WI38 (cell line): ENCODE results near the gene NEDD4L.

ENCODE experiments used
- H3K4me3 ChIP-seq: 2 replicates; pipeline ENCODE4 v1.5.1; 2011; ENCODE audit warnings: low read depth, mild to moderate bottlenecking, control low read depth, low read length
- TF ChIP-seq, protein P1 (sequence below): IDR thresholded peaks from 2 replicates; pipeline ENCODE4 v1.5.1; 2012; ENCODE audit warnings: low read depth, mild to moderate bottlenecking, control low read depth, low read length

The NEDD4L gene

DNA sequence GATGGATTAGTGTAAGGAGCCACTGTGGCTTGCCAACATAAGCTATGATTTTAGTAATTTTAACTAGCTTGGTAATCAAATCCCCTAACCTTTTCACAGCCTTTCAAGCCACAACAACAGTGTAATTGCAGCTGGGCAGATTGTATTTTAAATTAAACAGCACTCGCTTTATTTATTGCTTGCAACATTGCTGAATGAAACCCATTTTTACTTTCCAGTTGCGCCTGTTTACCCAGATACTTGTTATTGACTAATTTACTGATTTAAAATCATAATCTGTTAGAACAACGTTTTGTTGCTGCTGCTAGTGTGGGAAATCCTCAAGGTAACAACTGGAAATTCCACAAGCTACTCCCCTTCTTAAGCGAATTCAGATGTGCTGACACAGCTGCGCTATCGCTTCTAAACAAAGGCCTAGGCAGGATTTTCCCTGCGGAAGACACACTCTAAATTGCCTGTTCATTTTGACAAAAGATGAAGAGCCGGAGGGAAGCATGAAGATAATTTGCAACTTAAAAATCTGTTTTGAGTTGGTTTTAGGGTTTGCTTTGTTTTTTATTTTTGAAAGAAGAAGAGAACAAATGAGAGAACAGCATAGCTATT, 300.9 kb downstream of the NEDD4L start:
- TF ChIP-seq, protein P1, sequence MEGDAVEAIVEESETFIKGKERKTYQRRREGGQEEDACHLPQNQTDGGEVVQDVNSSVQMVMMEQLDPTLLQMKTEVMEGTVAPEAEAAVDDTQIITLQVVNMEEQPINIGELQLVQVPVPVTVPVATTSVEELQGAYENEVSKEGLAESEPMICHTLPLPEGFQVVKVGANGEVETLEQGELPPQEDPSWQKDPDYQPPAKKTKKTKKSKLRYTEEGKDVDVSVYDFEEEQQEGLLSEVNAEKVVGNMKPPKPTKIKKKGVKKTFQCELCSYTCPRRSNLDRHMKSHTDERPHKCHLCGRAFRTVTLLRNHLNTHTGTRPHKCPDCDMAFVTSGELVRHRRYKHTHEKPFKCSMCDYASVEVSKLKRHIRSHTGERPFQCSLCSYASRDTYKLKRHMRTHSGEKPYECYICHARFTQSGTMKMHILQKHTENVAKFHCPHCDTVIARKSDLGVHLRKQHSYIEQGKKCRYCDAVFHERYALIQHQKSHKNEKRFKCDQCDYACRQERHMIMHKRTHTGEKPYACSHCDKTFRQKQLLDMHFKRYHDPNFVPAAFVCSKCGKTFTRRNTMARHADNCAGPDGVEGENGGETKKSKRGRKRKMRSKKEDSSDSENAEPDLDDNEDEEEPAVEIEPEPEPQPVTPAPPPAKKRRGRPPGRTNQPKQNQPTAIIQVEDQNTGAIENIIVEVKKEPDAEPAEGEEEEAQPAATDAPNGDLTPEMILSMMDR: no peak

DNA sequence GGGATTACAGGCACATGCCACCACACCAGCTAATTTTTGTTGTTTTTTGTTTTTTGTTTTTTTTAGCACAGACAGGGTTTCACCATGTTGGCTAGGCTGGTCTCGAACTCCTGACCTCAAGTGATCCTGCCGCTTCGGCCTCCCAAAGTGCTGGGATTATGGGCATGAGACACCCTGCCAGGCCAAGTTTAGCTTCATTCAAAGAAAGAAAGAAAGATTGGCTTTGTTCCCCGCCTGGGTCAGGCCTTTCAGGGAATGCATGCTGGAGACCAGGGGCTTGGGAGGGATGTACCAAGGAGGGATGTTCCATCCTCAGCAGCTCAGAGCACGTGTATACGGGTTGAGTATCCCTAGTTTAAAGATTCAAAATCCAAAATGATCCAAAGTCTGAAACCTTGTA, 301.8 kb downstream of the NEDD4L start:
- TF ChIP-seq, protein P1: no peak
- H3K4me3 ChIP-seq: no peak overlapping the region

More for the DNA sequence above, 300.9 kb downstream of the NEDD4L start:
- H3K4me3 ChIP-seq: no peak overlapping the region

DNA sequence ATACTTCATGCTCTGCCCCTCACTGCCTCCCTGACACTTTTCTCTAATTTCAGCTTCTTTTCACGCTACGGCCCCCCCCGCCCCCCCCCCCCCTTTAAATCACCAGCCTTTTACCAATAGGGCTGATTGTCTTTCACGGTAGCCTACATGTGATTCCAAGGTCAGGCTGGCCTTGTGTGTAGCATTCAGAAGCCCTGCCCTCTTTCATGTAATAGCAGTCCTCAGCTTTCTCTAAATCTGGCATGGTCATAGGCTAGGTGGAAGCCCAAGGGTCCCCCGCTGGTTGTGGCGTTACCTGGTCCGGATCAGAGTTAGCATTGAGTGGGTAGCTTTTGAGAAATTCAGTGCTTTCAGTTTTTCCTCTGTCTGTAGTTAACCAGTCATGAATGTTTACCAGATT, 303.1 kb downstream of the NEDD4L start:
- TF ChIP-seq, protein P1: no peak
- H3K4me3 ChIP-seq: no peak overlapping the region

DNA sequence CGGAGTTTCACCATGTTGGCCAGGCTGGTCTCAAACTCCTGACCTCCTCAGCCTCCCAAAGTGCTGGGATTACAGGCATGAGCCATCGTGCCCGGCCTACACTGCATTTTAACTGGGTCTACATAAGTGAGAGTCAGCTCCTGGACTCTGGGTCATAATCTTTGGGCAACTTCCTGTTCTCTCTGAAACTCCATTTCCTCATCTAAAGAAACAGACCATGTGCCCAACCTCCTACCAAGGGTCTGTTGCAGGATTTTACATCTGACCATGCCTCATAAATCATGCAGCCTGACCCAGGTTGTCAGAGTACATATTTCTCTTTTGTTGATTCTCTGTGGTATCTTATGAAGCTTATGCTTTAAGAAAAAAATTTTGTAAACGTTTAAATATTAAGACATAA, 304.5 kb downstream of the NEDD4L start:
- H3K4me3 ChIP-seq: no peak overlapping the region
- TF ChIP-seq, protein P1: no peak

DNA sequence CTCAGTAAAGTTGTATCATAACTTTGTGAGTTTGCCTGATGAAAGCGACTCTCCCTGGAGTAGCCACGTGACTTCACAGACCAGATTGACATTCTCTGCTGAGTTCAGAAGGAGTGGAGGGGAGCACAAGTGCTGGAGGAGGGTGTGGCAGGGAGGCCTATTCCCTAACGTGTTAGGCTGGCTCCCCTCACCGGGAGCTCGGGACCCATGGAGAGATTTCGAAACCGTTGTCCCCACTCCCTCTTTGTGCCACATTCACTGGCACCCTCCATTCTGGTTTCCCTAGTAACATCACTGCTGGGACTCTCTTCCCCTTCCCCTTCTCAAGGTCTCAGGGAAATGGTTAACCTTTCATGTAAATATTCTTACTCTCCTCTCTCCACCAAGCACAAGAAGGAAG, 304.9 kb downstream of the NEDD4L start:
- TF ChIP-seq, protein P1: no peak

DNA sequence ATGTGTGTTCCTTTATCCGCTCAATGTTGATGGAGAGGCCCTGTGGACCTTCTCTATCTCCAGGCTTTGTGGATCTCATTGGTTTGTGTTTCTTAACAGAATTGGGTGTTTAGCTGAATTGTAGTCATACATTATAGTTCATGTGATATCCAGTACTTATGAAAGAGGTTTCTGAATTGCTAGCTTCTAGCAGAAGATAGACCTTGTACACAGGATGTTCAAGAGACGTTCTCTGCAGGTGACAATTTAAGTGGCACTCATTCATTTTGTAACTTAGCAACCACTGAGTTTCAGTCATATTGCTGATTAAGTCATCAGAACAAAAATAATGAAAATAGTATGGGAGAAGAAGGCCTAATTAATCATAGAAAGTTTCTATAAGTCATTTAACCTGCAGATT, 305.6 kb downstream of the NEDD4L start:
- H3K4me3 ChIP-seq: no peak overlapping the region
- TF ChIP-seq, protein P1: no peak

More for the DNA sequence above, 304.9 kb downstream of the NEDD4L start:
- no peak overlapping the region for H3K4me3 ChIP-seq

DNA sequence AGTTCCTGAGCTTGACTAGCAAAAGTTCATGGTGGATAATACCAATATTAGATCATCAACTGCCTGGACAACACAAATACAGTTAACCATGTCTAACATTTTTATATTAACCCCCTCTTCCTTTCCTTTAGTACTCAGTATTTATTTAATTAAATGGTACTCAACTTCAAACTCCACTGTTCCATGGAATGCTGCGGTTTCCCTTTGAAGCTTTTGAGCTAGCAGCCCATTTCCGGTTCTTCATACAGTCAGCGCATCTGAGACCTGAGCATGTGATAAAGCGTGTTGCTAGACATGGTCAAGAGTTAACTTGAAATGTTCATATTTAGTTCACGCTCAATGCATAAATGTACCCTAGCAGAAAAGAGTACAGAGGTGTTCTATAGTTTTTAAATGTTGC, 306.5 kb downstream of the NEDD4L start:
- TF ChIP-seq, protein P1: no peak
- H3K4me3 ChIP-seq: no peak overlapping the region
